H1 (cell line): ENCODE results near the gene IFI30. TPM values are rescaled to one million over a fixed set of nuclear protein-coding genes. Genes with fewer than 3 reads are reported as not detected.
A peak's percentile ranks its signal among the peaks of the same experiment; 100 is the strongest.

Experiments
- ATF3 ChIP-seq: IDR thresholded peaks from 2 replicates; pipeline ENCODE4 v1.6.1; 2011; ENCODE audit warnings: low read depth, mild to moderate bottlenecking, low read length; ENCODE audit not compliant: insufficient read depth
- BACH1 ChIP-seq: IDR thresholded peaks from 2 replicates; pipeline ENCODE4 v1.6.1; 2012; ENCODE audit warnings: low read length, improper control_type of control experiment
- CBX5 ChIP-seq: fragments of 300-800, 300-1000 bp; sonication (generic); IDR thresholded peaks from 2 replicates; pipeline ENCODE4 v1.7.1; 2016; ENCODE audit warnings: antibody characterized with exemption, low read length, low read depth
- KDM5A ChIP-seq: fragments of 200-600 bp; IDR thresholded peaks from 2 replicates; pipeline ENCODE4 v1.7.1; 2012; ENCODE audit warnings: mild to moderate bottlenecking, low read length, inconsistent platforms, mixed read lengths
- NANOG ChIP-seq: IDR thresholded peaks from 2 replicates; pipeline ENCODE4 v1.6.1; 2011; ENCODE audit warnings: low read length, low read depth, mild to moderate bottlenecking, inconsistent platforms; ENCODE audit not compliant: insufficient read depth, poor library complexity, severe bottlenecking
- SP1 ChIP-seq: IDR thresholded peaks from 2 replicates; pipeline ENCODE4 v1.6.1; 2011; ENCODE audit warnings: low read depth, low read length
- SP2 ChIP-seq: IDR thresholded peaks from 2 replicates; pipeline ENCODE4 v1.6.1; 2012; ENCODE audit warnings: mild to moderate bottlenecking, low read length, inconsistent platforms
- polyA plus RNA-seq, 7 experiments: library from polyadenylated mRNA; depleted of rRNA in 3 of 7; stranded (reverse) in 5 of 7; unstranded in 2 of 7; fragments of >200 nt in 5 of 7; fragments of 200-250 nt in 2 of 7; gene quantifications; 1 replicate in 5 of 7; 2 replicates in 1 of 7; 4 replicates in 1 of 7; pipeline versions ENCODE4 v1.2.1 to v1.2.3, GENCODE V29; 2011 to 2013; ENCODE audit warnings: missing spikeins in 2 of 7, mixed read lengths in 2 of 7
- total RNA-seq: library from RNA; stranded (reverse); fragmentation: NEBNext Ultra II Directional; extraction: Animal tissue kit (Norgen Biotek cat#: 25700); gene quantifications from 2 replicates; pipeline ENCODE4 v1.2.1, GENCODE V29; 2021
- TF ChIP-seq, protein P1 (sequence below): fragments of 300-600 bp; sonication (generic); IDR thresholded peaks from 2 replicates; pipeline ENCODE4 v1.7.1; 2012; ENCODE audit warnings: low read length, moderate library complexity, mild to moderate bottlenecking, inconsistent platforms; ENCODE audit not compliant: insufficient replicate concordance
- TF ChIP-seq, protein P2 (sequence below): IDR thresholded peaks from 2 replicates; pipeline ENCODE4 v1.6.1; 2012; ENCODE audit warnings: inconsistent platforms

The IFI30 gene
- total and polyA plus RNA-seq, 2 of the 8 experiments (the other 6 are each of a cell fraction or from before 2014, with no cell fraction given), result 28.9 to 62.4 TPM

DNA sequence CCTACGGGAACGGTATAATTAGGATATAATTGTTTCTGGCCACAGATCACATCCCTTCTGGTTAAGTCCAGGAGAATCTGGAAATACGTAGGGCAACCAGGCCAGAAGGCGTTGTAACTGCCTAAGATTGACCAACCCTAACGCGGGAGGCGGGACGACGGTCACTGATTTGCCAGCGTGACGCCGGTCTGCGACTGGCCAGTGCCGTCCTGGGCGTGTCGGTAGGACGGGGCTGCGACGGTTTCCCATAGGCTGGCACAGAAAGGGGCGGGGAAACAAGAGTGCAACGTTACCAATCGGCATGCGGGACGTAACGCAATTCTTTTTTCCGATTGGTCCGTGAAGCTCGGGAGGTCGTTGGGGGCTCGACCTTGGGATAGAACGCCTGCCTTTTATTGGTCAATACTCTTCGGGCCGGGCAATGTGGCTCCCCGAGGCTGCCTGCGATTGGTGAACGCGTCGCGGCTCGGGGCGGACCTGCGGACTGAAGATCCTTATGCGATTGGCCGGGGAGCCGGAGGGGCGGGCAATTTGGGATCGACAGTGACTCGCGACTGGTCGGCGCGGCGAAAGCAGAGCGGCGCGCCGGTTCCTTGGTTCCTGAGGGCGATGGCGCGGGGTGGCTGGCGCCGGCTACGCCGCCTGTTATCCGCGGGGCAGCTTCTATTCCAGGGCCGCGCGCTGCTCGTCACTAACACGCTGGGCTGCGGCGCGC is 19.2 kb downstream of the IFI30 start, which contains the start of gene MPV17L2 (continued):
- TF ChIP-seq, protein P1, sequence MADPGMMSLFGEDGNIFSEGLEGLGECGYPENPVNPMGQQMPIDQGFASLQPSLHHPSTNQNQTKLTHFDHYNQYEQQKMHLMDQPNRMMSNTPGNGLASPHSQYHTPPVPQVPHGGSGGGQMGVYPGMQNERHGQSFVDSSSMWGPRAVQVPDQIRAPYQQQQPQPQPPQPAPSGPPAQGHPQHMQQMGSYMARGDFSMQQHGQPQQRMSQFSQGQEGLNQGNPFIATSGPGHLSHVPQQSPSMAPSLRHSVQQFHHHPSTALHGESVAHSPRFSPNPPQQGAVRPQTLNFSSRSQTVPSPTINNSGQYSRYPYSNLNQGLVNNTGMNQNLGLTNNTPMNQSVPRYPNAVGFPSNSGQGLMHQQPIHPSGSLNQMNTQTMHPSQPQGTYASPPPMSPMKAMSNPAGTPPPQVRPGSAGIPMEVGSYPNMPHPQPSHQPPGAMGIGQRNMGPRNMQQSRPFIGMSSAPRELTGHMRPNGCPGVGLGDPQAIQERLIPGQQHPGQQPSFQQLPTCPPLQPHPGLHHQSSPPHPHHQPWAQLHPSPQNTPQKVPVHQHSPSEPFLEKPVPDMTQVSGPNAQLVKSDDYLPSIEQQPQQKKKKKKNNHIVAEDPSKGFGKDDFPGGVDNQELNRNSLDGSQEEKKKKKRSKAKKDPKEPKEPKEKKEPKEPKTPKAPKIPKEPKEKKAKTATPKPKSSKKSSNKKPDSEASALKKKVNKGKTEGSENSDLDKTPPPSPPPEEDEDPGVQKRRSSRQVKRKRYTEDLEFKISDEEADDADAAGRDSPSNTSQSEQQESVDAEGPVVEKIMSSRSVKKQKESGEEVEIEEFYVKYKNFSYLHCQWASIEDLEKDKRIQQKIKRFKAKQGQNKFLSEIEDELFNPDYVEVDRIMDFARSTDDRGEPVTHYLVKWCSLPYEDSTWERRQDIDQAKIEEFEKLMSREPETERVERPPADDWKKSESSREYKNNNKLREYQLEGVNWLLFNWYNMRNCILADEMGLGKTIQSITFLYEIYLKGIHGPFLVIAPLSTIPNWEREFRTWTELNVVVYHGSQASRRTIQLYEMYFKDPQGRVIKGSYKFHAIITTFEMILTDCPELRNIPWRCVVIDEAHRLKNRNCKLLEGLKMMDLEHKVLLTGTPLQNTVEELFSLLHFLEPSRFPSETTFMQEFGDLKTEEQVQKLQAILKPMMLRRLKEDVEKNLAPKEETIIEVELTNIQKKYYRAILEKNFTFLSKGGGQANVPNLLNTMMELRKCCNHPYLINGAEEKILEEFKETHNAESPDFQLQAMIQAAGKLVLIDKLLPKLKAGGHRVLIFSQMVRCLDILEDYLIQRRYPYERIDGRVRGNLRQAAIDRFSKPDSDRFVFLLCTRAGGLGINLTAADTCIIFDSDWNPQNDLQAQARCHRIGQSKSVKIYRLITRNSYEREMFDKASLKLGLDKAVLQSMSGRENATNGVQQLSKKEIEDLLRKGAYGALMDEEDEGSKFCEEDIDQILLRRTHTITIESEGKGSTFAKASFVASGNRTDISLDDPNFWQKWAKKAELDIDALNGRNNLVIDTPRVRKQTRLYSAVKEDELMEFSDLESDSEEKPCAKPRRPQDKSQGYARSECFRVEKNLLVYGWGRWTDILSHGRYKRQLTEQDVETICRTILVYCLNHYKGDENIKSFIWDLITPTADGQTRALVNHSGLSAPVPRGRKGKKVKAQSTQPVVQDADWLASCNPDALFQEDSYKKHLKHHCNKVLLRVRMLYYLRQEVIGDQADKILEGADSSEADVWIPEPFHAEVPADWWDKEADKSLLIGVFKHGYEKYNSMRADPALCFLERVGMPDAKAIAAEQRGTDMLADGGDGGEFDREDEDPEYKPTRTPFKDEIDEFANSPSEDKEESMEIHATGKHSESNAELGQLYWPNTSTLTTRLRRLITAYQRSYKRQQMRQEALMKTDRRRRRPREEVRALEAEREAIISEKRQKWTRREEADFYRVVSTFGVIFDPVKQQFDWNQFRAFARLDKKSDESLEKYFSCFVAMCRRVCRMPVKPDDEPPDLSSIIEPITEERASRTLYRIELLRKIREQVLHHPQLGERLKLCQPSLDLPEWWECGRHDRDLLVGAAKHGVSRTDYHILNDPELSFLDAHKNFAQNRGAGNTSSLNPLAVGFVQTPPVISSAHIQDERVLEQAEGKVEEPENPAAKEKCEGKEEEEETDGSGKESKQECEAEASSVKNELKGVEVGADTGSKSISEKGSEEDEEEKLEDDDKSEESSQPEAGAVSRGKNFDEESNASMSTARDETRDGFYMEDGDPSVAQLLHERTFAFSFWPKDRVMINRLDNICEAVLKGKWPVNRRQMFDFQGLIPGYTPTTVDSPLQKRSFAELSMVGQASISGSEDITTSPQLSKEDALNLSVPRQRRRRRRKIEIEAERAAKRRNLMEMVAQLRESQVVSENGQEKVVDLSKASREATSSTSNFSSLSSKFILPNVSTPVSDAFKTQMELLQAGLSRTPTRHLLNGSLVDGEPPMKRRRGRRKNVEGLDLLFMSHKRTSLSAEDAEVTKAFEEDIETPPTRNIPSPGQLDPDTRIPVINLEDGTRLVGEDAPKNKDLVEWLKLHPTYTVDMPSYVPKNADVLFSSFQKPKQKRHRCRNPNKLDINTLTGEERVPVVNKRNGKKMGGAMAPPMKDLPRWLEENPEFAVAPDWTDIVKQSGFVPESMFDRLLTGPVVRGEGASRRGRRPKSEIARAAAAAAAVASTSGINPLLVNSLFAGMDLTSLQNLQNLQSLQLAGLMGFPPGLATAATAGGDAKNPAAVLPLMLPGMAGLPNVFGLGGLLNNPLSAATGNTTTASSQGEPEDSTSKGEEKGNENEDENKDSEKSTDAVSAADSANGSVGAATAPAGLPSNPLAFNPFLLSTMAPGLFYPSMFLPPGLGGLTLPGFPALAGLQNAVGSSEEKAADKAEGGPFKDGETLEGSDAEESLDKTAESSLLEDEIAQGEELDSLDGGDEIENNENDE, result no peak
- TF ChIP-seq NANOG, result no peak
- TF ChIP-seq SP1, result peak; percentile 100
- TF ChIP-seq SP2, result peak; percentile 85
- TF ChIP-seq CBX5, result no peak
- no peak for TF ChIP-seq ATF3
- TF ChIP-seq, protein P2, sequence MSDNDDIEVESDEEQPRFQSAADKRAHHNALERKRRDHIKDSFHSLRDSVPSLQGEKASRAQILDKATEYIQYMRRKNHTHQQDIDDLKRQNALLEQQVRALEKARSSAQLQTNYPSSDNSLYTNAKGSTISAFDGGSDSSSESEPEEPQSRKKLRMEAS, result peak; percentile 35; the same call in 1 of the 2 replicates
- TF ChIP-seq BACH1, result no peak
- TF ChIP-seq KDM5A, result no peak; the same call in 1 of the 2 replicates
